Cardiac muscle cell (in vitro differentiated cells and primary cell): ENCODE results near the gene DSC2. TPM values are rescaled to one million over a fixed set of nuclear protein-coding genes. Genes with fewer than 3 reads are reported as not detected.
"Not testable (repeated sequence)": the region's sequence is repeated elsewhere in the genome, so short reads cannot be mapped to it uniquely, and the experiment has no call there.

ENCODE experiments used
- DNase-seq, 2 donors: peaks; one replicate each; pipeline versions ENCODE4 v3.0.0 to v3.0.0-alpha.2; 2010 to 2017; ENCODE audit warnings: low read depth in 1 of 2, low spot score in 1 of 2
- H3K27ac ChIP-seq: fragments of 200-600 bp; sonication (generic); 2 replicates; pipeline ENCODE4 v1.5.1; 2016
- H3K27me3 ChIP-seq: fragments of 200-600 bp; sonication (generic); 2 replicates; pipeline ENCODE4 v1.6.0; 2016; ENCODE audit warnings: control low read depth
- H3K36me3 ChIP-seq: fragments of 200-600 bp; sonication (generic); 2 replicates; pipeline ENCODE4 v1.5.1; 2016; ENCODE audit warnings: control low read depth
- H3K4me1 ChIP-seq: fragments of 200-600 bp; sonication (generic); 2 replicates; pipeline ENCODE4 v1.8.1; 2017; ENCODE audit warnings: low read depth, mild to moderate bottlenecking, mixed run types
- H3K4me3 ChIP-seq: fragments of 200-600 bp; sonication (generic); 2 replicates; pipeline ENCODE4 v1.5.1; 2016; ENCODE audit warnings: mild to moderate bottlenecking
- H3K9me3 ChIP-seq: fragments of 200-600 bp; sonication (generic); 2 replicates; pipeline ENCODE4 v1.5.1; 2017; ENCODE audit warnings: low read depth, mild to moderate bottlenecking, control low read depth
- polyA plus RNA-seq: library from polyadenylated mRNA; unstranded; fragments of >200 nt; fragmentation: Nextera tagmentation; extraction: Ambion mirVana; gene quantifications from 2 replicates; pipeline ENCODE4 v1.2.1, GENCODE V29; 2016
- total RNA-seq: library from RNA; depleted of rRNA; stranded (reverse); fragments of >200 nt; gene quantifications from 2 replicates; pipeline ENCODE4 v1.2.3, GENCODE V29; 2016
- TF ChIP-seq, protein P1 (sequence below): IDR thresholded peaks from 2 replicates; pipeline ENCODE4 v1.5.1; 2012; ENCODE audit warnings: low read depth, mild to moderate bottlenecking, low read length

The DSC2 gene
- total and polyA plus RNA-seq, 2 experiments from 2014 or later = 15.9 to 19.0 TPM

DNA sequence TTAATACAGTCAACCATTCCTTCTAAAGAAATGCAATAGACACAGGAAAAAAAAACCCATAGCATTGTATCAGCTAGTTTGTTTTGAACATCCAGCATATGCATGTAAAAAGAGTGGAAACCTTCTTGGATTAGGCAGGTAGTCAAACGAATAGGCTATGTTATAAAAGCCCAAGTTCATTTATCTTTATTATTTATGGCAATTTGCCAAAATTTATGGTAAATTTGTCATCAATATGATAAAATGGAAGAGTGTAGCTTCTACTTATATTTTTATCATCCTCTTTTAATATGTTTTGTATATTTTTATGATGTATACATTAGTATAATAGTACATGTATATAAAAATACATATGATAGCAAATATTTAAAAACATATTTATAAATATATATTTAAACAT is 36.5 kb upstream of the DSC2 start:
- no peak overlapping the region for H3K27ac ChIP-seq

DNA sequence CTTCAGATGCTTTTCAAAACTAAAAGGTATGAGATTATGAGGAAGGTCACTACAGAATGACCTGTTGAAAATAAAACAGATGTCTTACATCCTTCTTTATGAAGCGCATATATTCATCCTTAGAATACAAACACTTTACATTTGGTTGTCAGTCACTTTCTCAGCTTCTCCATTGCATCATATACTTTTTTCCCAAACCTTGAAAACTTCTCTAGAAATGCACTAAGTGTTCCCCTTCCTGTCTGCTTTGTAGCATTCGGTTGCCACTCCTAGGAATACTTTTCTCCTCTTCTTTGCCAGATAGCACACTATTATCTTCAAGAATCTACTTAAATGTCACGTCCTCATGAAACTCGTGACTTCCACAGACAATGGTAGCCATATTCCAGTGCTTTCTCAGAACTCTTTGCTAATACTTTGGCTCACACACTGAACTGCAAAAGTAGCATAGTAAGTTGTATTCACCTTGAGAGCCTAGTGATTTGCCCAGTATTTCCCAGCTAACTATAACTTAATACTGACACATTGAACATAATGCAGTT is 32.8 kb upstream of the DSC2 start:
- TF ChIP-seq, protein P1, sequence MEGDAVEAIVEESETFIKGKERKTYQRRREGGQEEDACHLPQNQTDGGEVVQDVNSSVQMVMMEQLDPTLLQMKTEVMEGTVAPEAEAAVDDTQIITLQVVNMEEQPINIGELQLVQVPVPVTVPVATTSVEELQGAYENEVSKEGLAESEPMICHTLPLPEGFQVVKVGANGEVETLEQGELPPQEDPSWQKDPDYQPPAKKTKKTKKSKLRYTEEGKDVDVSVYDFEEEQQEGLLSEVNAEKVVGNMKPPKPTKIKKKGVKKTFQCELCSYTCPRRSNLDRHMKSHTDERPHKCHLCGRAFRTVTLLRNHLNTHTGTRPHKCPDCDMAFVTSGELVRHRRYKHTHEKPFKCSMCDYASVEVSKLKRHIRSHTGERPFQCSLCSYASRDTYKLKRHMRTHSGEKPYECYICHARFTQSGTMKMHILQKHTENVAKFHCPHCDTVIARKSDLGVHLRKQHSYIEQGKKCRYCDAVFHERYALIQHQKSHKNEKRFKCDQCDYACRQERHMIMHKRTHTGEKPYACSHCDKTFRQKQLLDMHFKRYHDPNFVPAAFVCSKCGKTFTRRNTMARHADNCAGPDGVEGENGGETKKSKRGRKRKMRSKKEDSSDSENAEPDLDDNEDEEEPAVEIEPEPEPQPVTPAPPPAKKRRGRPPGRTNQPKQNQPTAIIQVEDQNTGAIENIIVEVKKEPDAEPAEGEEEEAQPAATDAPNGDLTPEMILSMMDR = no peak
- no peak overlapping the region for H3K27ac ChIP-seq
- H3K27me3 ChIP-seq = no peaks in the 10 kb centered on the region
- no peaks in the 10 kb centered on the region for H3K36me3 ChIP-seq
- H3K4me3 ChIP-seq = no peak overlapping the region
- DNase-seq = no peak
- H3K4me1 ChIP-seq = no peaks in the 10 kb centered on the region
- H3K9me3 ChIP-seq = no peaks in the 10 kb centered on the region

More for the DNA sequence above, 36.5 kb upstream of the DSC2 start:
- no peak overlapping the region for H3K4me3 ChIP-seq
- no peaks in the 10 kb centered on the region for H3K36me3 ChIP-seq
- H3K9me3 ChIP-seq = no peaks in the 10 kb centered on the region
- TF ChIP-seq, protein P1 = no peak
- H3K4me1 ChIP-seq = no peaks in the 10 kb centered on the region
- no peaks in the 10 kb centered on the region for H3K27me3 ChIP-seq
- DNase-seq = no peak

DNA sequence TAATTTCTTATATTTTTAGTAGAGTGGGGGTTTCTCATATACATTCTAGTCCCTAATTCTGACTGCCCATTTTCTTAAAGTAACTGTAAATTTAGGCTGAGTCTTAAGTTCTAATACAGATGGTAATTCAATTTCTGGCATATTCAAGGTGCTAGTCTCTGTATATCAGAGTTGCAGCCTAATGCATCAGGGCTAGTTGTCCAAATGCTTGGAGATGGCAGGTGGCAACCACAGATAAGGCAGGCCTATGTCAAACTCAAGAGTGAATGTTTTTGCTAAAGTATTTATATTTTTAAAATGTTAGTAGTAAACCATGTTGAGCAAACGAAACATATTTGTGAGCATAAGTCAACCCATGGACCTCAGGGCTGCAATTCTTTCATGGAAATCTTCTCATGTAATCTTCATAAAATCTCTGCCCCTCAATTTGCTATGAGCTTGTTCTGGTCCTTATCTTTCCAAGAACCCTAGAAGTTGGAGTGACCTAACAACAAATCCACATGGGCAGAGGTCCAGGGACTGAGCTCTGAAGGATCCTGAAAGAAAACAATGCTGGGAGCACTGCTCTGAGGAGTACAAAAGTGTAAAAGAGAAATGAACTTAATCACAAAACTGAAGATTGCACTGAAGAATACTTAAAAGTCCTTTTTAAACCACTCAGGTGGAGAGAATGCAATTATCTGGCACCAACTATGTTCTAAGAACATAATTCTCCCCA is 27.3 kb upstream of the DSC2 start:
- TF ChIP-seq, protein P1 = no peak
- Histone ChIP-seq H3K27me3 (no peaks in the 10 kb centered on the region), H3K9me3 (no peaks in the 10 kb centered on the region), H3K4me3 (no peak overlapping the region), H3K36me3 (no peaks in the 10 kb centered on the region), H3K4me1 (no peaks in the 10 kb centered on the region), H3K27ac (no peak overlapping the region)
- no peak for DNase-seq

DNA sequence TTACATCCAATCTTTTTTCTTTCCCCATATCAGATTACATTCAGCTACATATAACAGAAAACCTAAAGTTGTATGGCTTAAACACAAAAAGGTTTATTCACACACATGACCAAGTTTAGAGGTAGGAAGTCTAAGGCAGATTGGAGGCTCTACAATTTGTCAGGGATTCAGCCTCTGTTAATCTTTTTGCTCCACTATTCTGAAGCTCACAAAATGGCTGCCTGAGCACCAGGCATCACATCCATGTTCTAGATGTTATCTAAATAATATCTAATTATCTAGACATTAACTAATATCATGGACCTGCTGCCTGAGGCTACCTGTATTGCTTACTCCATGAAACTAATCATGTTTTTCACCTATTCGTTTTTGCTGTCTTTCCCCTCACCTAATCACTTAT is 23.7 kb upstream of the DSC2 start:
- no peak overlapping the region for H3K27ac ChIP-seq
- no peak for DNase-seq
- no peaks in the 10 kb centered on the region for H3K27me3 ChIP-seq
- TF ChIP-seq, protein P1 = no peak
- no peaks in the 10 kb centered on the region for H3K36me3 ChIP-seq
- no peaks in the 10 kb centered on the region for H3K9me3 ChIP-seq
- no peaks in the 10 kb centered on the region for H3K4me1 ChIP-seq
- H3K4me3 ChIP-seq = no peak overlapping the region

DNA sequence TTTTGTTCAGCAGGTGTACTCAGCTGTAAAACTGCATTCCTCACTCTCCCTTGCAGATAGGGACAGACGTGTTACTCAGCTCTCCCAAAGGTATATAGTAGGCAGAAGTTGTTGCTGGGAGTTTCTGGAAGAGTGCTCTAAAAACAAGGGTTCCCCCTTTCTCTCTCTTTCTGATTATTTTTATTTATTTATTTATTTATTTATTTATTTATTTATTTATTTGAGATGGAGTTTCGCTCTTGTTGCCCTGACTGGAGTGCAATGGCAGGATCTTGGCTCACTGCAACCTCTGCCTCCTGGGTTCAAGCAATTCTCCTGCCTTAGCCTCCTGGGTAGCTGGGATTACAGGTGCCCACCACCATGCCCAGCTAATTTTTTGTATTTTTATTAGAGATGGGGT is 20.9 kb upstream of the DSC2 start:
- DNase-seq, H3K4me1 ChIP-seq, H3K4me3 ChIP-seq, H3K27ac ChIP-seq, H3K27me3 ChIP-seq, H3K36me3 ChIP-seq, H3K9me3 ChIP-seq: not testable (repeated sequence)

DNA sequence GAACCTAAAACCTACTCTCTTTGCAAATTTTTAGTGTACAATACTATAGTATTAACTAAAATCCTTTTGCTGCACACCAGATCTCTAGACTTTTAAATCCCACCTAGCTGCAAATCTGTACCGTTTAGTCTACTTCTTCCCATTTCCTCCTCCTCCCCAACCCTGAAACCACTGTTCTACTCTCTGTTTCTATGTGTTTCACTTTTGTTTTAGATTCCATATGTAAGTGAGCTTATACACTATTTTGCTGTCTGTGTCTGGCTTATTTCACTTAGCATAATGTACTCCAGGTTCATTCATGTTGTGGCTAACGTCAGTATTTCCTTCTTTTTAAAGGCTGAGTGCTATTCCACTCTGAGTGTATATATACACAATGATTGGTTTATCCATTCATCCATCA is 18.4 kb upstream of the DSC2 start:
- Histone ChIP-seq H3K27me3 (no peaks in the 10 kb centered on the region), H3K4me3 (no peak overlapping the region), H3K36me3 (no peaks in the 10 kb centered on the region), H3K4me1 (no peaks in the 10 kb centered on the region), H3K27ac (no peak overlapping the region), H3K9me3 (no peaks in the 10 kb centered on the region)
- no peak for DNase-seq
- TF ChIP-seq, protein P1 = no peak
